AG04450 (cell line): ENCODE data around the gene CSNK1G1. TPM values are rescaled to one million over a fixed set of nuclear protein-coding genes. Genes with fewer than 3 reads are reported as not detected.

Experiments
- CTCF ChIA-PET: fragments of 300-600, 350-600 bp; formaldehyde crosslinking; extraction: SDS; loops from one replicate; lab custom pipeline; 2022; ENCODE audit warnings: antibody characterized with exemption, inconsistent platforms; lab: Charles Lee
- POLR2A ChIA-PET: fragments of 350-600 bp; formaldehyde crosslinking; extraction: SDS; loops from one replicate; lab custom pipeline; 2021; ENCODE audit warnings: antibody characterized with exemption, inconsistent platforms; lab: Yijun Ruan, JAX
- DNase-seq: peaks from one replicate; pipeline ENCODE4 v3.0.0-alpha.2; 2011; ENCODE audit warnings: low read depth, low spot score
- H3K27ac ChIP-seq: one replicate; pipeline ENCODE4 v1.5.1; 2012; ENCODE audit warnings: low read depth, low read length, control low read depth
- H3K27me3 ChIP-seq: one replicate; pipeline ENCODE4 v1.6.0; 2012; ENCODE audit warnings: low read length; ENCODE audit not compliant: control insufficient read depth, insufficient read depth
- H3K4me3 ChIP-seq: 2 replicates; pipeline ENCODE4 v1.5.1; 2011; ENCODE audit warnings: mild to moderate bottlenecking, low read depth, low read length, control low read depth
- H3K9me3 ChIP-seq: 2 replicates; pipeline ENCODE4 v1.5.1; 2012; ENCODE audit warnings: low read length; ENCODE audit not compliant: control insufficient read depth, insufficient read depth
- CTCF ChIP-seq: IDR thresholded peaks from 2 replicates; pipeline ENCODE4 v1.5.1; 2011; ENCODE audit warnings: low read depth, low read length, control low read depth, inconsistent platforms
- polyA plus RNA-seq: library from polyadenylated mRNA; depleted of rRNA; stranded (reverse); fragments of >200 nt; gene quantifications from 2 replicates; pipeline ENCODE4 v1.2.3, GENCODE V29; 2011

Gene CSNK1G1
- polyA plus RNA-seq, 1 experiment: 24.3 TPM

- Histone ChIP-seq H3K27me3 (no peaks in the 10 kb centered on the region), H3K27ac (no peak overlapping the region), H3K9me3 (no peaks in the 10 kb centered on the region), H3K4me3 (no peak overlapping the region)
- TF ChIP-seq CTCF: no peak
- no peak for DNase-seq
- POLR2A ChIA-PET: no interaction called here
- CTCF ChIA-PET: no interaction called here
Measured at GRCh38 chr15:64305261-64305660, 50.7 kb downstream of the CSNK1G1 start.

GRCh38 chr15:64289550-64289949 lies 66.4 kb downstream of the CSNK1G1 start:
- no peak for TF ChIP-seq CTCF
- CTCF ChIA-PET: no interaction called here
- no peak for DNase-seq
- no peak overlapping the region for H3K27ac ChIP-seq
- H3K27me3 ChIP-seq: no peaks in the 10 kb centered on the region
- no peaks in the 10 kb centered on the region for H3K9me3 ChIP-seq
- H3K4me3 ChIP-seq: no peak overlapping the region
- POLR2A ChIA-PET: no interaction called here

GRCh38 chr15:64288999-64289398 lies 67.0 kb downstream of the CSNK1G1 start:
- no peak overlapping the region for H3K4me3 ChIP-seq
- CTCF ChIA-PET: no interaction called here
- no peak for DNase-seq
- H3K27ac ChIP-seq: no peak overlapping the region
- no peak for TF ChIP-seq CTCF
- no peaks in the 10 kb centered on the region for H3K27me3 ChIP-seq
- no peaks in the 10 kb centered on the region for H3K9me3 ChIP-seq
- POLR2A ChIA-PET: no interaction called here

- H3K9me3 ChIP-seq: no peaks in the 10 kb centered on the region
- no peak overlapping the region for H3K4me3 ChIP-seq
- TF ChIP-seq CTCF: no peak
- no peaks in the 10 kb centered on the region for H3K27me3 ChIP-seq
- ChIA-PET CTCF (no interaction called here), POLR2A (interaction anchor here (0.7 kb wide), 1 partner anchor 23 kb away, joined by 3 read pairs; no protein-coding TSS in a partner anchor)
- H3K27ac ChIP-seq: no peak overlapping the region
- DNase-seq: peak; percentile 32
Measured at GRCh38 chr15:64288577-64288976, 67.4 kb downstream of the CSNK1G1 start.

GRCh38 chr15:64287953-64288352 lies 68.0 kb downstream of the CSNK1G1 start:
- Histone ChIP-seq H3K4me3 (no peak overlapping the region), H3K27ac (no peak overlapping the region), H3K9me3 (no peaks in the 10 kb centered on the region), H3K27me3 (no peaks in the 10 kb centered on the region)
- DNase-seq: no peak
- ChIA-PET POLR2A (interaction anchor here (0.7 kb wide), 1 partner anchor 24 kb away, joined by 3 read pairs; no protein-coding TSS in a partner anchor), CTCF (interaction anchor here (0.5 kb wide), 1 partner anchor 32 kb away, joined by 4 read pairs; no protein-coding TSS in a partner anchor)
- no peak for TF ChIP-seq CTCF
